ENCODE results near the gene TMTC1. TPM values are rescaled to one million over a fixed set of nuclear protein-coding genes. Genes with fewer than 3 reads are reported as not detected.
A peak's percentile ranks its signal among the peaks of the same experiment; 100 is the strongest.

The TMTC1 gene
- total and polyA plus RNA-seq, 10 donors, result 3.4 to 210 (median 137) TPM

DNA sequence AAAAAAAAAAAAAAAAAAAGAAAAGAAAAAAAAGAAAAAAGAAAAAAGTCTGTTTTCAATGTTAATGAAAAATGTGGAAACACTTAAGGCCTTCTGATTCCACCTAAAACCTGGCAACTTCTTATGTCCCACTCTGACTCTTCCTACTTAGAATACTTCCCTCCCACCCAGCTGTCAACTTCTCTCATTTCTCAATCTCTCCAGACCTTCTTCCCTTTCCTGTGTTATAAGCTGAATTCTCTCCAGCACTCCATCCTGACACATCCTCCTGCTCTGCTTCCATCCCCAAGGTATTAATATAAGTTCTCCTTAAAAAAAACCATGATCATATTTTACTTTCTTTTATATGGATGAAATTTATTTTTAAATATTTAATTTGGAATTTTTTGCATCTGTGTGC lies 20.3 kb upstream of the TMTC1 start:
- TF ChIP-seq POLR2AphosphoS5 (IDR thresholded peaks at IDR 0.05) (no peak), POLR2A (IDR thresholded peaks at IDR 0.05) (no peak)
- TF ChIP-seq, protein P1, sequence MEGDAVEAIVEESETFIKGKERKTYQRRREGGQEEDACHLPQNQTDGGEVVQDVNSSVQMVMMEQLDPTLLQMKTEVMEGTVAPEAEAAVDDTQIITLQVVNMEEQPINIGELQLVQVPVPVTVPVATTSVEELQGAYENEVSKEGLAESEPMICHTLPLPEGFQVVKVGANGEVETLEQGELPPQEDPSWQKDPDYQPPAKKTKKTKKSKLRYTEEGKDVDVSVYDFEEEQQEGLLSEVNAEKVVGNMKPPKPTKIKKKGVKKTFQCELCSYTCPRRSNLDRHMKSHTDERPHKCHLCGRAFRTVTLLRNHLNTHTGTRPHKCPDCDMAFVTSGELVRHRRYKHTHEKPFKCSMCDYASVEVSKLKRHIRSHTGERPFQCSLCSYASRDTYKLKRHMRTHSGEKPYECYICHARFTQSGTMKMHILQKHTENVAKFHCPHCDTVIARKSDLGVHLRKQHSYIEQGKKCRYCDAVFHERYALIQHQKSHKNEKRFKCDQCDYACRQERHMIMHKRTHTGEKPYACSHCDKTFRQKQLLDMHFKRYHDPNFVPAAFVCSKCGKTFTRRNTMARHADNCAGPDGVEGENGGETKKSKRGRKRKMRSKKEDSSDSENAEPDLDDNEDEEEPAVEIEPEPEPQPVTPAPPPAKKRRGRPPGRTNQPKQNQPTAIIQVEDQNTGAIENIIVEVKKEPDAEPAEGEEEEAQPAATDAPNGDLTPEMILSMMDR (IDR thresholded peaks at IDR 0.05 in 8 of 11, conservative IDR thresholded peaks at IDR 0.05 in 3 of 11), result no peak
- intact Hi-C loops (cut with DNase I; ENCODE audit: low total_unique reads), result no loop called here
- Histone ChIP-seq H3K27ac (no peak overlapping the region), H3K4me3 (no peak overlapping the region), H3K36me3 (no peaks in the 10 kb centered on the region), H3K4me1 (no peaks in the 10 kb centered on the region), H3K9me3 (peaks cover 0 to 11% (median 0%) of the 10 kb centered on the region in 8 donors), H3K27me3 (replicated peaks in 1 of 7) (no peaks in the 10 kb centered on the region)
- no peak for DNase-seq

DNA sequence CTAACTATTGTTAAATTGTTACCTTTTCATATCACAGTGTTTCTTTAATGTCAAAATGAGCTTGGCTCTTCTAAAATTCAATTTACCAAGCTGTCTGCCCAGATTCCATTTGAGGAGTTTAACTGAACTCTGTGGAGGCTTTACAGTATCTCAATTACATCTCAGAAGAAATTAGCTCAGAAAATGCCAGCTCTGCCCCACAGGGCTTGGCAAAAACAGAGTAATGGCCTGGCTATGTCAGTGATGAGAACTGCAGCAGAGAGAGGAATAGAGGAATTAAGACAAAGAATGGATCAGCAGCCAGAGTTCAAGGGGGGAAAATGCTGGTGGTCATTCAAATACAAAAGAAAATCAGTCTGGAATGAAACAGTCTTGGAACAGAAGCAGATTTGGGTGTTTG lies 15.8 kb upstream of the TMTC1 start:
- Histone ChIP-seq H3K27ac (no peak overlapping the region), H3K4me3 (no peak overlapping the region), H3K36me3 (no peaks in the 10 kb centered on the region), H3K4me1 (no peaks in the 10 kb centered on the region), H3K9me3 (peaks cover 0 to 11% (median 0%) of the 10 kb centered on the region in 8 donors), H3K27me3 (replicated peaks in 1 of 7) (no peaks in the 10 kb centered on the region)
- no peak for TF ChIP-seq POLR2AphosphoS5 (IDR thresholded peaks at IDR 0.05)
- TF ChIP-seq, protein P1 (IDR thresholded peaks at IDR 0.05 in 8 of 11, conservative IDR thresholded peaks at IDR 0.05 in 3 of 11), result no peak
- no peak for TF ChIP-seq POLR2A (IDR thresholded peaks at IDR 0.05)
- intact Hi-C loops (cut with DNase I; ENCODE audit: low total_unique reads), result no loop called here
- no peak for DNase-seq

DNA sequence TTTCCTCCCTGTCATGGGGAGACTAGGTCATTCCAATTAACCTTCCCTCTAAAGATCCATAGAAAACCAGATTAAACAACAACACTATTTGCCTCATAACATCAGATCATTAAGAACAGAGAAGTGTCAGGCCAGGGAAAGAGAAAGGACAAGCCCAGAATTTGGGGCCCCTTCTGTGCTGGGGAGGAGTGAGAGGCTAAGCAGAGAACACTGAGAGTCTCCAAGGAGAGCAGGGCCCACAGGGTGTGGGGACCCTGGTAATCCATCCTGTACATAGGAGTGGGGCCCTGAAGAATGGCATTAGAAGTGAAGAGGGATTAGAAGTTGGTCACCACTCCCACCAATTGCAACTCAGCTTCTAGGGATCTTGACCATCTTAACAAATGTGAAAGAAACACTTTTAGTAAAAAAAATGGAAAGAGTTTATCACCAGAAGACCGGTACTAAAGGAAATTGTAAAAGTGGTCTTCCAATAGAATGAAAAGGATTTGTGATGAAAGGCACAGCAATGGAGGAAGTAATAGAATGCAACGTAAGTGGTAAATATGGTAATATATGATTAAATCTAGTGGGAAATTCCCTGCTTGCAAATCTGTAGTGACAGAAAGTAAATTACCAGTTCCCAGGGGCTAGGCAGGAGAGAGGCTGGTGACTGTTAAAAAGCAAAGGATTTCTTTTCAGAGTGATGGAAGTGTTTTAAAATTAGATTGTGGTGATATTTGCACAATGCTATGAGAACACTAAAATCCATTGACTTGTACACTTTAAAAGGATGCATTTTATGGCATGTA lies 14.0 kb upstream of the TMTC1 start:
- Histone ChIP-seq H3K27ac (peak overlapping the region in 4 of 8 donors; percentile 8 to 29 (median 19)), H3K27me3 (replicated peaks in 1 of 7) (no peaks in the 10 kb centered on the region), H3K36me3 (no peaks in the 10 kb centered on the region), H3K9me3 (peaks cover 0 to 25% (median under 1%) of the 10 kb centered on the region in 8 donors), H3K4me3 (no peak overlapping the region), H3K4me1 (no peaks in the 10 kb centered on the region)
- 20 to 34% (median 27%) methylated on average over 2 of the region's 2 CpGs for WGBS, 5 donors
- intact Hi-C loops (cut with DNase I; ENCODE audit: low total_unique reads), result no loop called here
- DNase-seq, result no peak
- TF ChIP-seq POLR2A (IDR thresholded peaks at IDR 0.05) (no peak), POLR2AphosphoS5 (IDR thresholded peaks at IDR 0.05) (no peak)
- TF ChIP-seq, protein P1 (IDR thresholded peaks at IDR 0.05 in 8 of 11, conservative IDR thresholded peaks at IDR 0.05 in 3 of 11), result no peak

DNA sequence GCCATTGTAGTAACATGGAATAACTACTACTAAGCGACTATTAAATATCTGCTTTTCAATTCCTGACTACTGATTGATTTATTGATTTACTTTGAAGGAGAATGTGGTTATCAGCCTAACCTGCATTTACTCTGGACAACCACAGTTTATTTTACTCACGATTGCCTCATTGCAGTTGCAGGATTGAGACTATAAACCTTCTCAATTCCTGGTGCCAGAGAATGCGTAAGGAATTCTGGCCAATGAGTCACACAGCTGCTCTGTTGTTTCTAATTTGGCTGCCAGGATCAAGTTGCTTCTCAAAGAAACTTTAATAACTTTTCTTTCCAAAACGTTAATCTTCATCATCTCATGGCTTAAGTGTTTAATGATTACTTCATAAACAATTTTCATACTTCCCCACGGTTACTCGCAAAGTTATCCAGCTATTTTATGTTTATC lies 13.1 kb upstream of the TMTC1 start:
- H3K9me3 ChIP-seq, result peaks cover 0 to 31% (median 4%) of the 10 kb centered on the region in 8 donors
- no peaks in the 10 kb centered on the region for H3K4me1 ChIP-seq
- H3K36me3 ChIP-seq, result no peaks in the 10 kb centered on the region
- no peak overlapping the region for H3K4me3 ChIP-seq
- H3K27me3 ChIP-seq (replicated peaks in 1 of 7), result no peaks in the 10 kb centered on the region
- TF ChIP-seq POLR2AphosphoS5 (IDR thresholded peaks at IDR 0.05) (no peak), POLR2A (IDR thresholded peaks at IDR 0.05) (no peak)
- TF ChIP-seq, protein P1 (IDR thresholded peaks at IDR 0.05 in 8 of 11, conservative IDR thresholded peaks at IDR 0.05 in 3 of 11), result no peak
- H3K27ac ChIP-seq, result peak overlapping the region in 4 of 8 donors; percentile 8 to 29 (median 19)
- WGBS, 5 donors, result 56 to 66% (median 65%) methylated on average over 6 of the region's 6 CpGs
- intact Hi-C loops (cut with DNase I; ENCODE audit: low total_unique reads), result no loop called here
- no peak for DNase-seq

All from spleen (tissue), 11 donors.